ENCODE data around the gene NT5E. TPM values are rescaled to one million over a fixed set of nuclear protein-coding genes. Genes with fewer than 3 reads are reported as not detected.
"Not testable (repeated sequence)": the region's sequence is repeated elsewhere in the genome, so short reads cannot be mapped to it uniquely, and the experiment has no call there.

Gene NT5E
- total RNA-seq, 1 donor from 2014 or later = 18.0 TPM

DNA sequence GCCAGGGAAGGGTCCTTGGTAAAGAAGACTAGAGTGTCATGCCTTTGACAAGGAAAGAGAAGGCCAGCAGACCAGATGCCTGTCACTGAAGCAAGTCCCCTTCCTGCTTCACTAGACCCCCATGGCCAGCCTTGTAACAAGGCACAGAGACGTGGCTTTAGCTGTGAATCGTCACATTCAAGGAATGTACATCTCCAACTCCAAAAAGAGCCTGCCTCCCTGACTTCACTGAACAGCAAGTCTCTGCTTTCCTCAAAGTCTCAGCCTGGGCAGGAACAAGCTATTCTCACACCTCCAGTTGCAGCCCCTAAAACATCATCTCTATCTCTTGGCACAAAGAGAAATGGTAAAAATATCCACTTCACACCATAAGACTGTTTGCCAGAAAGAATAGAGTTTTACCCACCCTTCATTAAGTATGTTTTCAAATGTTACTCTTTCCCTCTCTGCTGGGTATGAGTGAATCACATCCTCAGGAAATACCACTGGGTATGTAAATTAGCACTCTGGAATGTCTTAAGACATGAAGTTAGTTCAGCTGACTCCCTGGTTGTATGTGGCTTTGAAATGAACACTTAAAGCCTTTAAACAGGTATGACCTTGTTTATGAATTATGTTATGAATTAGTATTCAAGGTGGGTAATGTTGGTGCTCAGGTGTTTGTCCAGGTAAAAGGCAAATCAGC lies 46.4 kb upstream of the NT5E start:
- no peaks in the 10 kb centered on the region for H3K9me3 ChIP-seq
- no peaks in the 10 kb centered on the region for H3K36me3 ChIP-seq
- intact Hi-C loops (cut with DNase I) = no loop called here
- peaks cover 12% of the 10 kb centered on the region for H3K4me1 ChIP-seq
- DNase-seq (no peak), ATAC-seq (peak; percentile 68 to 85)
- TF ChIP-seq, protein P1, sequence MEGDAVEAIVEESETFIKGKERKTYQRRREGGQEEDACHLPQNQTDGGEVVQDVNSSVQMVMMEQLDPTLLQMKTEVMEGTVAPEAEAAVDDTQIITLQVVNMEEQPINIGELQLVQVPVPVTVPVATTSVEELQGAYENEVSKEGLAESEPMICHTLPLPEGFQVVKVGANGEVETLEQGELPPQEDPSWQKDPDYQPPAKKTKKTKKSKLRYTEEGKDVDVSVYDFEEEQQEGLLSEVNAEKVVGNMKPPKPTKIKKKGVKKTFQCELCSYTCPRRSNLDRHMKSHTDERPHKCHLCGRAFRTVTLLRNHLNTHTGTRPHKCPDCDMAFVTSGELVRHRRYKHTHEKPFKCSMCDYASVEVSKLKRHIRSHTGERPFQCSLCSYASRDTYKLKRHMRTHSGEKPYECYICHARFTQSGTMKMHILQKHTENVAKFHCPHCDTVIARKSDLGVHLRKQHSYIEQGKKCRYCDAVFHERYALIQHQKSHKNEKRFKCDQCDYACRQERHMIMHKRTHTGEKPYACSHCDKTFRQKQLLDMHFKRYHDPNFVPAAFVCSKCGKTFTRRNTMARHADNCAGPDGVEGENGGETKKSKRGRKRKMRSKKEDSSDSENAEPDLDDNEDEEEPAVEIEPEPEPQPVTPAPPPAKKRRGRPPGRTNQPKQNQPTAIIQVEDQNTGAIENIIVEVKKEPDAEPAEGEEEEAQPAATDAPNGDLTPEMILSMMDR (IDR thresholded peaks at IDR 0.05) = no peak
- no peaks in the 10 kb centered on the region for H3K27me3 ChIP-seq (ENCODE audit: low read depth)
- peak overlapping the region; percentile 48 for H3K27ac ChIP-seq
- H3K4me3 ChIP-seq = no peak overlapping the region

DNA sequence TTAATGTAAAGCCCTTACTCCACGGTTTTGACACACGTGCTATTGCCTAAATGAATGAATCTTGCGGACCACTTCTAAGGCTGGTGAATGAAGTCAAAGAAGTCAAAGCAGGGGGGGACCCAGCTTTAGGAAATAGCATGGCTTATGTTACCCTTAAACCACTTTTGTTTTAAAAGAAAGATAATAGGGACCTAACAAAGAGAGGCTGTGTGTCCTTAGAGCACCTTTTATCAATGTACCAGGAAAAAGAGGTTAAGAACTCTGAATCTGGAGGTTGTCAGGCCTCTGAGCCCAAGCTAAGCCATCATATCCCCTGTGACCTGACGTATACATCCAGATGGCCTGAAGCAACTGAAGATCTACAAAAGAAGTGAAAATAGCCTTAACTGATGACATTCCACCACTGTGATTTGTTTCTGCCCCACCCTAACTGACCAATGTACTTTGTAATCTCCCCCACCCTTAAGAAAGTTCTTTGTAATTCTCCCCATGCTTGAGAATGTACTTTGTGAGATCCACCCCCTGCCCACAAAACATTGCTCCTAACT lies 45.8 kb upstream of the NT5E start:
- H3K4me3 ChIP-seq; H3K9me3 ChIP-seq; H3K36me3 ChIP-seq; ATAC-seq; intact Hi-C loops (cut with DNase I); H3K27me3 ChIP-seq (ENCODE audit: low read depth); DNase-seq: not testable (repeated sequence)
- Histone ChIP-seq H3K27ac (peak overlapping the region; percentile 22), H3K4me1 (peaks cover 12% of the 10 kb centered on the region)

DNA sequence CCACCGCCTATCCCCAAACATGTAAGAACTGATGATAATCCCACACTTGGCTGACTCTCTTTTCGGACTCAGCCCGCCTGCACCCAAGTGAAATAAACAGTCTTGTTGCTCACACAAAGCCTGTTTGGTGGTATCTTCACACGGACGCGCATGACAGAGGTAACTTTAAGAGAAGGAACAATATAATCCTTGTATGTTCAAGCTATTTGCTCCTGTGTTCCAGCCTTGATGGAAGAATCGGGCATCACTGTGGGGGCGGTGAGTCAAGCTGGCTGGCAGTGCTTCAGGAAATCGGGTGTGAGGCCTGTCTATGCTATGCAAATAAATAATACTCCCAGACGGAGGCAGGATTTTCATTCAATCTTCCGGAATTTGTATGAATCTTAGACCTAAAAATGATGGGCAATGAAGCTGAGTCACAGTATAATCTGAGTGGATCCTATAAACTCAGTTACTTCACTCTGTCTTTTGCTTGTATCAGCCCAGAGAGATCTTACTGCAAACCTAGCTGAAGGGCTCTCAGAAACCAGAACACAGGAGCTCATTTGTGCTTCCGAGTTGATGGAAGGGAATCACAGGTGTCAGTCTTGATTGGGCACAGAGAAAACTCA lies 45.2 kb upstream of the NT5E start:
- no peaks in the 10 kb centered on the region for H3K9me3 ChIP-seq
- H3K36me3 ChIP-seq = no peaks in the 10 kb centered on the region
- H3K27me3 ChIP-seq (ENCODE audit: low read depth) = no peaks in the 10 kb centered on the region
- intact Hi-C loops (cut with DNase I) = no loop called here
- TF ChIP-seq, protein P1 (IDR thresholded peaks at IDR 0.05) = no peak
- H3K4me3 ChIP-seq = no peak overlapping the region
- ATAC-seq (peak; percentile 24 to 58), DNase-seq (no peak)
- H3K27ac ChIP-seq = no peak overlapping the region
- H3K4me1 ChIP-seq = peaks cover 12% of the 10 kb centered on the region

DNA sequence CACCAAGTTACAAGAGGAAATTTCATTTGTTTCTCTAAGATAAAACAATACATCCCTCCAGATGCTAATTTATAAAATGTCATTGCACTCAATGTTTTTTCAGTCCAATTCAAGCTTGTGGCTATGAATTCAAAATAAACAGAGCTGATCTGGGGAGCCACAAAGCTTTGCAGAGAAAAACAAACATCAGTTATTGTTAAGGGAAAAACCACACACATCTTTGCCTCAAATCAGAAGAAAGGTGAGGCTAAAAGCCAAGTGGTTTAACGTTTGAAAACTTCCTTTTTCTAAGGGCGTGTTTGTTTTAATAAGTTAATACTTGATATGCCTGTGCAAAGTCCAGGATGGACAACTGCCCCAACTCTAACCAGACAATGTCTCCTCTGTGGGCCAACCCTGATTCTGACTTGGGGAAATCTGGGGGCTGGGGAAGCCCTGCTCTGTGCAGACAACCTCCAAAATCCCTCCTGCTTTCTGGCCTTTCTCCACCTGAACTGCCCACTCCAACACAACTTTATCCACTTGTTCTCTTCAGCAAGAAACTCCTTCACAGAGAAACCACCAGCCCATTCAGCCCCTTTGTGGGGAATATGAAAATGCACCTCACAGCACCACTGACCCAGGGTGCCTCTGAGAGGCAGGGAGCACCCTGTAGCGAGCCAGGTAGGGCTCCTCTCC lies 44.6 kb upstream of the NT5E start:
- Histone ChIP-seq H3K9me3 (no peaks in the 10 kb centered on the region), H3K4me1 (peaks cover 12% of the 10 kb centered on the region), H3K27ac (no peak overlapping the region), H3K27me3 (ENCODE audit: low read depth) (no peaks in the 10 kb centered on the region), H3K36me3 (no peaks in the 10 kb centered on the region), H3K4me3 (no peak overlapping the region)
- DNase-seq (no peak), ATAC-seq (peak; percentile 59 to 64)
- TF ChIP-seq, protein P1 (IDR thresholded peaks at IDR 0.05) = no peak
- intact Hi-C loops (cut with DNase I) = no loop called here

DNA sequence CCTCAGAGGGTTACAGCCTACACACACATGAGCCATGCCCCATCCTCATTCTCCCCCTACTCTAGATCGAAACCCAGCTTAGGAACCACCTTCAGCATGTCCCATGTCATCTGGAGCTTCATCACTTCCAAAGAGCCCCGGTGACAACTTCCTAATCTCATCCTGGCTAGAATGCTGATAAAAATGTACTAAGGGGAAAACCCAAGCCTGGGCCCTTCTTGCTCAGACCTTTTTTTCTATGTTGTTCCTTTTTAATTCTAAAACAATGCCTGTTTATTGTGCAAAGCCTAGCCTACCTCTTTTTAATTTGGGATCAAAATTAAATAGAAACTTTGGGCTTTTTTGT lies 44.1 kb upstream of the NT5E start:
- ATAC-seq (no peak), DNase-seq (no peak)
- peaks cover 12% of the 10 kb centered on the region for H3K4me1 ChIP-seq
- H3K27ac ChIP-seq = no peak overlapping the region
- intact Hi-C loops (cut with DNase I) = no loop called here
- TF ChIP-seq, protein P1 (IDR thresholded peaks at IDR 0.05) = no peak
- no peaks in the 10 kb centered on the region for H3K9me3 ChIP-seq
- H3K4me3 ChIP-seq = no peak overlapping the region
- no peaks in the 10 kb centered on the region for H3K27me3 ChIP-seq (ENCODE audit: low read depth)
- H3K36me3 ChIP-seq = no peaks in the 10 kb centered on the region
